Activated CD8-positive, alpha-beta memory T cell treated with anti-CD3 and anti-CD28 coated beads, Interleukin-2, amount 50 U/mL, for 1 hour (primary cell): ENCODE measurements around the gene FLNA.
"Not testable (repeated sequence)": the region's sequence is repeated elsewhere in the genome, so short reads cannot be mapped to it uniquely, and the experiment has no call there.

ENCODE experiments used
- DNase-seq: peaks from one replicate; pipeline ENCODE4 v3.0.0-alpha.2; 2020; ENCODE audit errors: extremely low read depth

FLNA gene

GRCh38 chrX:154360155-154360713, 14.2 kb downstream of the FLNA start:
- no peak for DNase-seq

- no peak for DNase-seq
Measured at GRCh38 chrX:154359362-154360154, 14.9 kb downstream of the FLNA start.

- no peak for DNase-seq
Measured at GRCh38 chrX:154358829-154359228, 15.6 kb downstream of the FLNA start.

- DNase-seq = no peak
Measured at GRCh38 chrX:154358011-154358410, 16.4 kb downstream of the FLNA start.

- DNase-seq = no peak
Measured at GRCh38 chrX:154357205-154357604, 17.2 kb downstream of the FLNA start.

GRCh38 chrX:154356596-154356995, 17.8 kb downstream of the FLNA start:
- DNase-seq = no peak

- DNase-seq = no peak
Measured at GRCh38 chrX:154355776-154356140, 18.7 kb downstream of the FLNA start.

GRCh38 chrX:154355094-154355775, 19.2 kb downstream of the FLNA start:
- no peak for DNase-seq

- no peak for DNase-seq
Measured at GRCh38 chrX:154354516-154354915, 19.9 kb downstream of the FLNA start.

- DNase-seq = no peak
Measured at GRCh38 chrX:154354013-154354412, 20.4 kb downstream of the FLNA start.

- no peak for DNase-seq
Measured at GRCh38 chrX:154353172-154353843, 21.1 kb downstream of the FLNA start.

- no peak for DNase-seq
Measured at GRCh38 chrX:154352466-154352865, 22.0 kb downstream of the FLNA start.

GRCh38 chrX:154352012-154352401, 22.4 kb downstream of the FLNA start:
- DNase-seq = no peak

GRCh38 chrX:154351183-154352011, 23.0 kb downstream of the FLNA start:
- no peak for DNase-seq

GRCh38 chrX:154350429-154351182, 23.8 kb downstream of the FLNA start:
- DNase-seq = no peak

GRCh38 chrX:154349979-154350378, 24.5 kb downstream of the FLNA start:
- no peak for DNase-seq

GRCh38 chrX:154349359-154349935, 25.0 kb downstream of the FLNA start:
- DNase-seq = no peak

- no peak for DNase-seq
Measured at GRCh38 chrX:154348646-154349358, 25.6 kb downstream of the FLNA start.

- DNase-seq = no peak
Measured at GRCh38 chrX:154348114-154348531, 26.3 kb downstream of the FLNA start.

GRCh38 chrX:154343620-154344019, 30.8 kb downstream of the FLNA start:
- not testable (repeated sequence) for DNase-seq
